ENCODE data around the gene METTL6.
"Not testable (repeated sequence)": the region's sequence is repeated elsewhere in the genome, so short reads cannot be mapped to it uniquely, and the experiment has no call there.

The METTL6 gene

DNA sequence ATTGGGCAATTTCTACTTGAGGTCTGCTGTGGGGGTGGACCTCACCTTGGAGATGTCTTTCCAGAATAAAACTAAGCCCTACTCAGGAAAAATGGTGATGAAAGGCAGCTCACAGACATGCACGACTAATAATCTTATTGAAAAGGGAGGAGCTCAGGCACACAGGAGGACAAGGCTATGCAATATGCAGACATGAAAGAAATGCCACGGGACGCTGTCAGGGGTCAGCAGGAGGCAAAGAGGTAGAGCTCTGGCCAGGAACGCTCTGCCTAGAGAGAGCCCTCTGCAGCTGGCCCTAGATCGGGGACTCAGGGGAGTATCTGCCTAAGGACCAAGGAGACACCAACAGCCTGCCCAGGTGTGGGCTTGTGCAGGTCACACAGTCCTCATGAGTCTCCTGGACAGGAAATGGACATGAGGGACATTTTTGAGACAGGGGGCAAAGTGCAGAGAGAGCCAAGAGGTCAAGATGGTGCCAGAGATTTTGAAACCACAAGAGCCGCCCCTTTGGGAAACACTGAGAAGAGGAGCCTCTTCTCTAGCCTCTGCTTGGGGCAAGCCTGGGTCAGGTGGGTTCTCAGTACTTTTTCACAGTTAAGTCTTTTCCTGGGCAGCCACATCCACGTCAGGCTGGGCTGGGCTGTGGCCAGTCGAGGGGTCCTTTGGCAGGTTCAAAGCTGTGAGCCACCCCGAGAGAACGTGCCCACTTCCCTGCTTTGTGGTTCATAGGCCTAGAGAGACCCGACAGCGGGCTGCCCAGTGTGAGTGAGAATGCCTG lies 23.3 kb upstream of the METTL6 start:
- no peak for DNase-seq

GRCh38 chr3:15449489-15450224 lies 22.3 kb upstream of the METTL6 start:
- no peak for DNase-seq

DNA sequence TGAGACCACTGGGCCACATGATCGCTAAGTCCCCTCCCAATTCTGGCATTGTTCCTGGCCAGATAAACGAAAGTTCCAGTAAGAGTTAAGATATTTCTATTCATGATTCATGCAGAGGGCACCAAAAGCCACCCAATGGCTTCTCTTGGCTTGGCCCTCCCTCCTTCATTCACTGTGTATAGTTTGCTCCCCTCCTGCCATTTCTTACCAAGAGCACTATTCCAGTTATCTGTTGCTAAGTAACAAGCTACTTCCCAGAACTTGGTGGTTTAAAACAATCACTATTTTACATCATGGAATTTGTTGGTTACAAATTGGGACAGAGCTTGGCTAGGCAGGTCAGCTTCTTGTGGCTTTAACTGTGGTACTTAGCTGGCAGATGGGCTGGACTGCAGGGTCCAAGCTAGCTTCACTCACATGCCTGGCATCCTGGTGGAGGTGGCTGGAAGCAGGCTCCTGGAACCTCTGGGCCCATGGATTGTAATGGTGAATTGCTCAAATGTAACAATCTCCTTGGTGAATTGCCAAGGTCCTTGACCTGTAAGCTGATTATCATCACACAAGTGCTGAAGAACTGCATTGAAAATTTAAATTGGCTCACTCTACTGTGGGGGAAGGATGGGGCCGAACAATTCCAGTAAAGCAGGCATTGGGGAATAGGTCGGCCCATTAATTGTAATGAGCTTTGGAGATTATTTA lies 16.6 kb upstream of the METTL6 start:
- no peak for DNase-seq

GRCh38 chr3:15440891-15441290 lies 13.5 kb upstream of the METTL6 start:
- DNase-seq = no peak

- no peak for DNase-seq
These were observed 12.1 kb upstream of the METTL6 start for GRCh38 chr3:15439476-15439875.

DNA sequence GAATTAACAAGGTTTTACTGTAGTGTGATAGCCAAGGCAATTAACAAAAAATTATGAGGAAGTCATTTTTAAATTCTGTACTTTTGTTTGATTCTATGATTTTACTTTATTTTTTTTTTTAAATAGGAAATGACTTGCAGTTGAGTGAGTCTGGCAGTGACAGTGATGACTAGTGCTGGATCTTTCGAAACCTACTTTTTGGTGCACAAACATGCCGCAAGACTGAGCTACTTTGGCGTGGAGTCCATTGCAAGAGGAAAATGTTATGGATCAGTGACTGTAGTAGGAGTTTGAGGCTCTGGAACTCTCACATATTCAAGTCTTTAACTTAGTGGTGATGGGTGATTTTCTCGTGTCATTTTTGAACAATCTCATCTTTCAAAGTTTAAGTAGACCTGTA lies 11.6 kb upstream of the METTL6 start:
- DNase-seq = no peak

DNA sequence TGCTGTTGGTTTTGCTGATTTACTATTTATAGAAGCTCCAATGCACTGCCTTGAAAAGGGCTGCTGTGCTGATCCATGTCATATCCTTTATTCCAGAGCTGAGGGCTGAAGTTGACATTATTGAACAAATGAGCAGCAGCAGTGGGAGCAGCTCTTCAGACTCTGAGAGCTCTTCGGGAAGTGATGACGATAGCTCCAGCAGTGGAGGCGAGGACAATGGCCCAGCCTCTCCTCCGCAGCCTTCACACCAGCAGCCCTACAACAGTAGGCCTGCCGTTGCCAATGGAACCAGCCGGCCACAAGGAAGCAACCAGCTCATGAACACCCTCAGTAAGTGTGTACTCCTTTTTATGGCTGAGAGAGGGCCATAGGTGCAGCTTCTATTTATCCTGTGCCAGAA lies 8.9 kb upstream of the METTL6 start:
- no peak for DNase-seq

DNA sequence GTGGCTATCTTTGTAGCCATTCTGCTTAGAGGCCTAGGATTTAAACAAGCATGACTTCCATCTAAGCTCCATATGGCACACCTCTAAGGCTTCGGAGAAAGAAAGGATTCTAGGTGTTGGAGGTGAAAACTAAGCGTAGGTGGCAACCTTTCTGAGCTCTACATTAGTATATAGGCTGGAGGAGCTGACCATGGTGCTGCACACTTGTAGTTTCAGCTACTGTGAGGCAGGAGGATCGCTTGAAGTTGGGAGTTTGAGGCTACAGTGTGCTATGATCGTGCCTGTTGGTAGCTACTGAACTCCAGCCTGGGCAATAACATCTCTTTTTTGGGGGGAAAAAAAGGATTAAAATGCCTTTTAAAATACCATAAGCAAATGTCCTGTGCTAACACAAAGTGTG lies 7.4 kb upstream of the METTL6 start:
- no peak for DNase-seq

DNA sequence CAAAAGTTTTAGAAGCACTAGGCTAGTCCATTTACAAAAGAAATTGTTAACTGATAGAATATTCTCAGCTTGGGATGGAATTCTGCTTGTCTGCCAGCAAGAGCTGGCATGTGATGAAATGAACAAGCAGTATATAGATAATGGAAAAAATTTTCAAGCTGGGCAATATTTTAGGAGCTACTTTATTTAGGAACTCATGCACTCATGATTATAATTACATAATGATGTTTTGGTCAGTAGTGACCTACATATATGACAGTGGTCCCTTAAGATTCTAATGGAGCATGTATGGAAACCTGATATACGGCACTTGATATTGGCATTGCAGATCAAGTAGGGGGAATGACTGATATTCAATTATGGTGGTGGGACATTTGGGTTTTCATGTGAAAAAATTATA lies 6.2 kb upstream of the METTL6 start:
- DNase-seq = no peak

DNA sequence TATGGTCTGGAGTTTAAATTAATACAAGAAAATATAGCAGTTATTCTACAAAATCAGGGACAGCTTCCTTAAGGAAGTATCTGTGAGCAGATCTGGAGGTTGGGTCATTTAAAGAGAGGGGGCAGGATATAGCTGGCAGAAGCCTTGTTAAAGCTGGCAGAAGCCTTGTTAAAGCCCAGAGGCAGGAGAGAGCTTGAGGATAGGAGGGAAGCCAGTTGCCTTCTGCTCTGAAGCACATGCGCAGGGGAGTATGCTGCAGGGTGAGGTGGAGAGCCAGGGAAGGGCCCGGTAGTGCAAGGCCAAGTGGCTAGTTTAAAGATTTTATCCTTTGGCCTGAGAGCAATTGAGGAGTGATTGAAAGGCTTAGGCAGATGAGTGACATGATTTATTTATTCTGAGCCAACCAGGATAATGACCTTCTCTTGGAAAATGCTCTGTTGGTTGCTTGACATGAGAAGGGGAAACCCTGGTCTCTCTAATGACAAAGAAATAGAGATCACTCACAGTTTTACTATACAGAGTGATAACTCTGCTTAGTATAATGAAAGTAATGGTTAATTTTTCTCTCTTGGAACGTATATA lies 4.0 kb upstream of the METTL6 start:
- DNase-seq = no peak

GRCh38 chr3:15430624-15431023 lies 3.3 kb upstream of the METTL6 start:
- DNase-seq = no peak

- no peak for DNase-seq
These were observed 1.7 kb upstream of the METTL6 start for GRCh38 chr3:15429080-15429479.

DNA sequence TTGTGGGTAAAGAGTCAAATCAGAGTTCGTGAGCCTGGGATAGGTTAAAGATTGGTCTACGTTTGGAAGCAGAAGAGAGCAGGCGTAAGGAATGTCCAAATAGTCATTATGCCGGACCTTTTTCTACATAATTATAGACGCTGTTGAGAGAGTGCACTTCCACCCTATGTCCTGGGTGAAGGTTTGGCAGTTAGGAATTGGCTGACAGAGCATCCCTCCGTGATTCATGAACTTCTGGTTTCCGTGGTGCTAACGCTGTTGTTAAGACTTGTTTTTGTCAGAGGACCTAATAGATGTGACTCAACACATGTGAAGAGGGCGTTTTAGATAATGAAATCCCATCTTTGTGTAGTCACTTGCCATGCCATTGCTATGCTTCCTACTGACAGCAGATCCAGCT lies 1.2 kb upstream of the METTL6 start:
- peak; percentile 31 for DNase-seq

DNA sequence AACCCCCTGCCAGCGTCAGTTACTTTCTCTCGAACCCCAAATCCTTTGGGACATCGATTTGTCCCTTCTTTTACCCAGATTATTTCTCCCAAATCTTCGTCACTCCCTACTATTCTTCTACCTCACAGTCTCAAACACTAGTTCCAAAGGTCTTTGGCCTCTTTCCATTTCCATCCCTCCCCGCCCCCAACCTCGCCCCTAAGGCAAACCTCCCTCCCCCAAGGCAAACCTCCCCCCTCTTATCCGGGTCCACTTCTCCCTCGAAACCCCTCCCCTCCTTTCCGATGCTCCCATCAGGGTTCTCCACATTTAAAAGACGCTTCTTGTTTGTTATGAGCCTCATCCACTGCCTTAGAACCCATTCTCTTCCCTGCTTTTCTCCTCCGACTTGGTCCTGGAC lies 637 bp upstream of the METTL6 start:
- no peak for DNase-seq

- no peak for DNase-seq
These were observed 695 bp downstream of the METTL6 start for GRCh38 chr3:15426579-15427118.

DNA sequence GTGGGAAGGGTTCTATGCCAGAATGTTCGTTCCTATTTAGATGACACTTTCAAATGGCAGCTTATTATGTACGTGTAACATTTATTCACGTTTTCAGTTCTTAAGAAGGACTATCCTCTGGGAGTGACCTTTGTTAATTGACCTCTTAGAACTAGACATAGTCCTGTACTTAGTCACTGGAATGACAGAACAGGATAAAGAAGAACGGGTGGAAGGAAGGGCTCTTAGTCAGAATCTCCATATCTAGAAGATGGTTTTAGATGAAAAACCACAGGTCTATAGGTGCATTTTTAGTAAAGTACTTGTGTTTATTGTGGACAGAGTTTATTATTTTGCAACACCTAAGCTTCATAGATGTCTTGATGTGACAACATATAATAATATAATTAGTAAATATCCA lies 6.5 kb downstream of the METTL6 start:
- DNase-seq = no peak

DNA sequence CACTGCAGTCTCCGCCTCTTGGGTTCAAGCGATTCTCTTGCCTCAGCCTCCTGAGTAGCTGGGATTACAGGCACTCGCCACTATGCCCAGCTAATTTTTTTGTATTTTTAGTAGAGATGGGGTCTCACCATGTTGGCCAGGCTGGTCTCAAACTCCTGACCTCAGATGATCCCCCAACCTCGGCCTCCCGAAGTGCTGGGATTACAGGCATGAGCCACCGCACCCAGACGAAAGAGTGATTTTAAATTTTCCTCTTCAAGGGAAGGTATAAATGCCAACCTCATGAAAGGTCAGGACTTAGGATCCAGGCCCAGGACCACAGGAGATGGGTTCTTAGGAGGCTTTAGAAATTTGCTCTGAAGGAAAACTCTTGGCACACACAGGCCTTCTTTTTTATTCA lies 16.4 kb downstream of the METTL6 start:
- not testable (repeated sequence) for DNase-seq

DNA sequence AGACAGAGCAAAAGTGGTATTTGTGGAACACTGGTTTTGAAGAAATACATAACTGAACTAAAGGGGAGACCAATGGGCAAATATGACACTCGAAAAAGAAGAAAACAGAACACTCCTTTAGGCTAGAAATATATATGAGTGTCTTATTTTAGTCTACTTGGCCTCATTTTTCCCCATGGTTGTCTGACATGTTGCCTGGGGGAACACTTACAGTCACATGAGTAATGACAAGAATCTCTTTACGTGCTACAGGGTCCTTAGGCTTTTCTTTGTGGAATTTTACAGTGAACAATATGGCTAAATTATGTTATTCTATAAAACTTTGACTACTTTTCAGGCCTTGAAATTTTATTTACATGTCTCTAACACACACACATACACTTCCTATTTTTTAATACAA lies 17.6 kb downstream of the METTL6 start:
- DNase-seq = no peak

- DNase-seq = no peak
These were observed 18.1 kb downstream of the METTL6 start for GRCh38 chr3:15409239-15409638.

- no peak for DNase-seq
These were observed 21.8 kb downstream of the METTL6 start for GRCh38 chr3:15405448-15406050.

- no peak for DNase-seq
These were observed 22.6 kb downstream of the METTL6 start for GRCh38 chr3:15404767-15405166.

GRCh38 chr3:15403965-15404364 lies 23.4 kb downstream of the METTL6 start:
- no peak for DNase-seq

DNA sequence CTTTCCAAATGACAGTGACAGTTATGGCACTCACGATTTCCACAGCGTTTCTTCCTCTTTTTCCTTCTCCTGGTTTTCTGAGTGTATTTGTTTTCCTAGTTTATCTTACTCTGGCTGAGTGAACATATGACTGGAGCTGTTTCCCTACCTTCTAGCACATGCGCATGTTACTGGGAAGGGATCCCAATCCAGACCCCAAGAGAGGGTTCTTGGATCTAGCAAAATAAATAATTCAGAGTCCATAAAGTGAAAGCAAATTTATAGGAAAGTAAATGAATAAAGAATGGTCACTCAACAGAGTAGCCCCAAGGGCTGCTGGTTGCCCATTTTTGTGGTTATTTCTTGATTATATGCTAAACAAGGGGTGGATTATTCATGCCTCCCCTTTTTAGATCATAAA lies 23.8 kb downstream of the METTL6 start:
- DNase-seq = no peak

All from stimulated activated CD8-positive, alpha-beta memory T cell treated with anti-CD3 and anti-CD28 coated beads, Interleukin-4, amount 100 ng/mL, for 48 hours (primary cell).